GM12892 (cell line): ENCODE data around the gene WDR43.

Experiments used
- POLR2A ChIP-seq: IDR thresholded peaks from 2 replicates; pipeline ENCODE4 v1.6.1; 2011; ENCODE audit warnings: low read depth, low read length, control low read depth
- TAF1 ChIP-seq: IDR thresholded peaks from 2 replicates; pipeline ENCODE4 v1.6.1; 2011; ENCODE audit warnings: low read depth, mild to moderate bottlenecking, control low read depth, low read length, borderline replicate concordance

- no peak for TF ChIP-seq POLR2A
- no peak for TF ChIP-seq TAF1
Observed at GRCh38 chr2:28970464-28971160, 76.1 kb downstream of the WDR43 start.
